ENCODE results near the gene MRGPRX4.
"Not testable (repeated sequence)": the region's sequence is repeated elsewhere in the genome, so short reads cannot be mapped to it uniquely, and the experiment has no call there.

The MRGPRX4 gene
- long read RNA-seq, donor 1 = 0 reads
- long read RNA-seq, donor 2 = 0 reads
- long read RNA-seq, donor 3 = 0 reads
- long read RNA-seq, donor 4 = 0 reads
- long read RNA-seq, donor 5 = 0 reads
- long read RNA-seq, donor 6 = 0 reads
- long read RNA-seq, donor 7 = 0 reads
- long read RNA-seq, donor 8 = 0 reads

GRCh38 chr11:18172666-18173065, at the start of gene MRGPRX4:
Gene MRGPRX4, plus strand, starts transcription at chr11:18172837. Its CDS starts 420 bp downstream, at chr11:18173257.
- DNase-seq = no peak

GRCh38 chr11:18131115-18131514, 41.5 kb upstream of the MRGPRX4 start:
- DNase-seq = not testable (repeated sequence)

GRCh38 chr11:18132341-18132740, 40.3 kb upstream of the MRGPRX4 start, which contains the start of gene MRGPRX3:
Gene MRGPRX3, plus strand, starts transcription at chr11:18132571. Its CDS starts 4,632 bp downstream, at chr11:18137203.
- no peak for DNase-seq

- no peak for DNase-seq
Observed at GRCh38 chr11:18135308-18135707, 37.3 kb upstream of the MRGPRX4 start.

- no peak for DNase-seq
Observed at GRCh38 chr11:18137186-18137800, 35.3 kb upstream of the MRGPRX4 start.

- DNase-seq = no peak
Observed at GRCh38 chr11:18140145-18140544, 32.5 kb upstream of the MRGPRX4 start.

GRCh38 chr11:18144243-18144642, 28.4 kb upstream of the MRGPRX4 start:
- DNase-seq = no peak

- DNase-seq = no peak
Observed at GRCh38 chr11:18145025-18145424, 27.6 kb upstream of the MRGPRX4 start.

- DNase-seq = no peak
Observed at GRCh38 chr11:18145837-18146236, 26.8 kb upstream of the MRGPRX4 start.

GRCh38 chr11:18151581-18151980, 21.1 kb upstream of the MRGPRX4 start:
- no peak for DNase-seq

- no peak for DNase-seq
Observed at GRCh38 chr11:18168372-18168771, 4.3 kb upstream of the MRGPRX4 start.

- DNase-seq = no peak
Observed at GRCh38 chr11:18171377-18172000, 1.1 kb upstream of the MRGPRX4 start.

- no peak for DNase-seq
Observed at GRCh38 chr11:18173225-18173866, 709 bp downstream of the MRGPRX4 start.

- no peak for DNase-seq
Observed at GRCh38 chr11:18188796-18189195, 16.2 kb downstream of the MRGPRX4 start.

- DNase-seq = not testable (repeated sequence)
Observed at GRCh38 chr11:18189476-18190245, 17.0 kb downstream of the MRGPRX4 start.

GRCh38 chr11:18191376-18191775, 18.7 kb downstream of the MRGPRX4 start:
- no peak for DNase-seq

GRCh38 chr11:18193010-18193409, 20.4 kb downstream of the MRGPRX4 start:
- no peak for DNase-seq

GRCh38 chr11:18196532-18196931, 23.9 kb downstream of the MRGPRX4 start:
- no peak for DNase-seq

GRCh38 chr11:18197738-18198137, 25.1 kb downstream of the MRGPRX4 start:
- not testable (repeated sequence) for DNase-seq

- DNase-seq = no peak
Observed at GRCh38 chr11:18203723-18204122, 31.1 kb downstream of the MRGPRX4 start.

- DNase-seq = no peak
Observed at GRCh38 chr11:18204220-18204619, 31.6 kb downstream of the MRGPRX4 start.

- DNase-seq = no peak
Observed at GRCh38 chr11:18204771-18205170, 32.1 kb downstream of the MRGPRX4 start.

- no peak for DNase-seq
Observed at GRCh38 chr11:18209058-18209457, 36.4 kb downstream of the MRGPRX4 start.

Data from right kidney (tissue), 9 donors.